ENCODE measurements around the gene PLXNB3. TPM values are rescaled to one million over a fixed set of nuclear protein-coding genes. Genes with fewer than 3 reads are reported as not detected.

Gene PLXNB3
- polyA plus RNA-seq, 1 donor from 2014 or later: 0.48 TPM

DNA sequence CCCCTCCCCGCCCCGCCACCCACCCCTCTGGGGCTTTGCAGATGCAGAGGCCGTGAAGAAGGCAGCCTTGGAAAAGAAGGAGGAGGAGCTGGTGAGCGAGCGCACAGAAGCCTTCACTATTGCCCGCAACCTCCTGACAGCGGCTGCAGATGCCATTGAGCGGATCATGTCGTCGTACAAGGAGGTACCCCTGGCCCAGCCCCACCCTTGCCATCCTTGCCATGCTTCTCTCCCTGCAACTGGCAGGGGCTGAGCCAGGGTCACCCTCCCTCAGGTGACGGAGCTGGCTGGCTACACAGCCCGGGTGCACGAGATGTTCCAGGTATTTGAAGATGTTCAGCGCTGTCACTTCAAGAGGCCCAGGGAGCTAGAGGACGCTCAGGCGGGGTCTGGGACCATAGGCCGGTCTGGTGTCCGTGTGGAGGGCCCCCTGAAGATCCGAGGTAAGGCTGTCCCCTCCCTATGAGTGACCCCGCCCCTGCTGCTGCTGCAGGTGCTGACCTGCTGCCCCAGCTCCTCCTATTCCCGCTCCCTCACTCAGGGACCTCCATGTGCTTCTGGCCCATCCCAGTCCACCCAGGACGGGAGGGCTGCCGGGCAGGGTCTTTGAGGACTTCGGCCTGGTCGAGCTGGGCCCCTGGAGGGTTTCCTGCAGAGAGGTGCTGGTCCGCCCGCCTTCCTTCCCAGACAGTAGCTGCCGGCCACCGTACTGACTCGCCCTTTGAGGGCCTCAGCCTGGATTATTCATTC lies 27.8 kb upstream of the PLXNB3 start:
- Histone ChIP-seq H3K9me3 (ENCODE audit: low read length) (no peaks in the 10 kb centered on the region), H3K36me3 (ENCODE audit: insufficient read depth, low read length) (no peaks in the 10 kb centered on the region), H3F3A (ENCODE audit: insufficient read depth, low read length, poor library complexity, severe bottlenecking) (no peaks in the 10 kb centered on the region), H3K4me3 (ENCODE audit: low read length) (no peak overlapping the region), H3K9me2 (ENCODE audit: insufficient read depth, low read length) (no peaks in the 10 kb centered on the region), H3K27ac (ENCODE audit: low read length) (no peak overlapping the region), H4K20me1 (ENCODE audit: insufficient read depth) (no peaks in the 10 kb centered on the region), H3K9ac (ENCODE audit: low read length) (no peak overlapping the region), H3K27me3 (ENCODE audit: insufficient read depth, low read depth, low read length) (no peaks in the 10 kb centered on the region), H3K4me2 (ENCODE audit: low read length) (no peak overlapping the region), H3K79me2 (replicated peaks; ENCODE audit: insufficient read depth, low read length) (no peaks in the 10 kb centered on the region), H2AFZ (ENCODE audit: low read depth, low read length) (no peak overlapping the region)
- no peak for TF ChIP-seq EZH2 (IDR thresholded peaks at IDR 0.05; ENCODE audit: borderline replicate concordance, insufficient read depth, low read length, poor library complexity, severe bottlenecking)
- TF ChIP-seq MXI1 (conservative IDR thresholded peaks at IDR 0.05; ENCODE audit: poor library complexity, severe bottlenecking): no peak
- TF ChIP-seq RAD21 (conservative IDR thresholded peaks at IDR 0.05): no peak
- no peak for TF ChIP-seq TAF1 (IDR thresholded peaks at IDR 0.05; ENCODE audit: low read depth)
- no peak for TF ChIP-seq EP300 (conservative IDR thresholded peaks at IDR 0.05; ENCODE audit: poor library complexity, severe bottlenecking)
- TF ChIP-seq SMC3 (conservative IDR thresholded peaks at IDR 0.05; ENCODE audit: poor library complexity): no peak
- no peak for TF ChIP-seq POLR2AphosphoS5 (IDR thresholded peaks at IDR 0.05)
- TF ChIP-seq, protein P1, sequence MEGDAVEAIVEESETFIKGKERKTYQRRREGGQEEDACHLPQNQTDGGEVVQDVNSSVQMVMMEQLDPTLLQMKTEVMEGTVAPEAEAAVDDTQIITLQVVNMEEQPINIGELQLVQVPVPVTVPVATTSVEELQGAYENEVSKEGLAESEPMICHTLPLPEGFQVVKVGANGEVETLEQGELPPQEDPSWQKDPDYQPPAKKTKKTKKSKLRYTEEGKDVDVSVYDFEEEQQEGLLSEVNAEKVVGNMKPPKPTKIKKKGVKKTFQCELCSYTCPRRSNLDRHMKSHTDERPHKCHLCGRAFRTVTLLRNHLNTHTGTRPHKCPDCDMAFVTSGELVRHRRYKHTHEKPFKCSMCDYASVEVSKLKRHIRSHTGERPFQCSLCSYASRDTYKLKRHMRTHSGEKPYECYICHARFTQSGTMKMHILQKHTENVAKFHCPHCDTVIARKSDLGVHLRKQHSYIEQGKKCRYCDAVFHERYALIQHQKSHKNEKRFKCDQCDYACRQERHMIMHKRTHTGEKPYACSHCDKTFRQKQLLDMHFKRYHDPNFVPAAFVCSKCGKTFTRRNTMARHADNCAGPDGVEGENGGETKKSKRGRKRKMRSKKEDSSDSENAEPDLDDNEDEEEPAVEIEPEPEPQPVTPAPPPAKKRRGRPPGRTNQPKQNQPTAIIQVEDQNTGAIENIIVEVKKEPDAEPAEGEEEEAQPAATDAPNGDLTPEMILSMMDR (IDR thresholded peaks at IDR 0.05; ENCODE audit: poor library complexity, severe bottlenecking): no peak
- TF ChIP-seq, protein P2, sequence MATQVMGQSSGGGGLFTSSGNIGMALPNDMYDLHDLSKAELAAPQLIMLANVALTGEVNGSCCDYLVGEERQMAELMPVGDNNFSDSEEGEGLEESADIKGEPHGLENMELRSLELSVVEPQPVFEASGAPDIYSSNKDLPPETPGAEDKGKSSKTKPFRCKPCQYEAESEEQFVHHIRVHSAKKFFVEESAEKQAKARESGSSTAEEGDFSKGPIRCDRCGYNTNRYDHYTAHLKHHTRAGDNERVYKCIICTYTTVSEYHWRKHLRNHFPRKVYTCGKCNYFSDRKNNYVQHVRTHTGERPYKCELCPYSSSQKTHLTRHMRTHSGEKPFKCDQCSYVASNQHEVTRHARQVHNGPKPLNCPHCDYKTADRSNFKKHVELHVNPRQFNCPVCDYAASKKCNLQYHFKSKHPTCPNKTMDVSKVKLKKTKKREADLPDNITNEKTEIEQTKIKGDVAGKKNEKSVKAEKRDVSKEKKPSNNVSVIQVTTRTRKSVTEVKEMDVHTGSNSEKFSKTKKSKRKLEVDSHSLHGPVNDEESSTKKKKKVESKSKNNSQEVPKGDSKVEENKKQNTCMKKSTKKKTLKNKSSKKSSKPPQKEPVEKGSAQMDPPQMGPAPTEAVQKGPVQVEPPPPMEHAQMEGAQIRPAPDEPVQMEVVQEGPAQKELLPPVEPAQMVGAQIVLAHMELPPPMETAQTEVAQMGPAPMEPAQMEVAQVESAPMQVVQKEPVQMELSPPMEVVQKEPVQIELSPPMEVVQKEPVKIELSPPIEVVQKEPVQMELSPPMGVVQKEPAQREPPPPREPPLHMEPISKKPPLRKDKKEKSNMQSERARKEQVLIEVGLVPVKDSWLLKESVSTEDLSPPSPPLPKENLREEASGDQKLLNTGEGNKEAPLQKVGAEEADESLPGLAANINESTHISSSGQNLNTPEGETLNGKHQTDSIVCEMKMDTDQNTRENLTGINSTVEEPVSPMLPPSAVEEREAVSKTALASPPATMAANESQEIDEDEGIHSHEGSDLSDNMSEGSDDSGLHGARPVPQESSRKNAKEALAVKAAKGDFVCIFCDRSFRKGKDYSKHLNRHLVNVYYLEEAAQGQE (IDR thresholded peaks at IDR 0.05; ENCODE audit: borderline replicate concordance): no peak

- no peak overlapping the region for H3K27ac ChIP-seq (ENCODE audit: low read length)
- H3K4me3 ChIP-seq (ENCODE audit: low read length): no peak overlapping the region
- TF ChIP-seq SMC3 (conservative IDR thresholded peaks at IDR 0.05; ENCODE audit: poor library complexity) (no peak), EZH2 (IDR thresholded peaks at IDR 0.05; ENCODE audit: borderline replicate concordance, insufficient read depth, low read length, poor library complexity, severe bottlenecking) (no peak), MXI1 (conservative IDR thresholded peaks at IDR 0.05; ENCODE audit: poor library complexity, severe bottlenecking) (no peak), TAF1 (IDR thresholded peaks at IDR 0.05; ENCODE audit: low read depth) (no peak), EP300 (conservative IDR thresholded peaks at IDR 0.05; ENCODE audit: poor library complexity, severe bottlenecking) (no peak), POLR2AphosphoS5 (IDR thresholded peaks at IDR 0.05) (no peak), RAD21 (conservative IDR thresholded peaks at IDR 0.05) (no peak)
- TF ChIP-seq, protein P2 (IDR thresholded peaks at IDR 0.05; ENCODE audit: borderline replicate concordance): no peak
- TF ChIP-seq, protein P1 (IDR thresholded peaks at IDR 0.05; ENCODE audit: poor library complexity, severe bottlenecking): no peak
- H3K9me3 ChIP-seq (ENCODE audit: low read length): no peaks in the 10 kb centered on the region
- no peaks in the 10 kb centered on the region for H3K36me3 ChIP-seq (ENCODE audit: insufficient read depth, low read length)
- H3K9ac ChIP-seq (ENCODE audit: low read length): no peak overlapping the region
- no peaks in the 10 kb centered on the region for H3K9me2 ChIP-seq (ENCODE audit: insufficient read depth, low read length)
- no peaks in the 10 kb centered on the region for H4K20me1 ChIP-seq (ENCODE audit: insufficient read depth)
- no peaks in the 10 kb centered on the region for H3F3A ChIP-seq (ENCODE audit: insufficient read depth, low read length, poor library complexity, severe bottlenecking)
- H3K27me3 ChIP-seq (ENCODE audit: insufficient read depth, low read depth, low read length): no peaks in the 10 kb centered on the region
- H2AFZ ChIP-seq (ENCODE audit: low read depth, low read length): no peak overlapping the region
- H3K4me2 ChIP-seq (ENCODE audit: low read length): no peak overlapping the region
- no peaks in the 10 kb centered on the region for H3K79me2 ChIP-seq (replicated peaks; ENCODE audit: insufficient read depth, low read length)
Observed at GRCh38 chrX:153736871-153737441, 27.1 kb upstream of the PLXNB3 start.

Measured in neural cell (in vitro differentiated cells).